Keratinocyte (primary cell): ENCODE results near the gene PLA2G2C. TPM values are rescaled to one million over a fixed set of nuclear protein-coding genes. Genes with fewer than 3 reads are reported as not detected.
"Not testable (repeated sequence)": the region's sequence is repeated elsewhere in the genome, so short reads cannot be mapped to it uniquely, and the experiment has no call there.

ENCODE experiments used
- DNase-seq: peaks from one replicate; pipeline ENCODE4 v3.0.0-alpha.2; 2011; ENCODE audit warnings: low read depth, missing footprints, low spot score
- FAIRE-seq: peaks from 2 replicates; lab custom pipeline; 2011; peaks lifted over from hg19 to GRCh38; lab: Jason Lieb, UNC
- H2AFZ ChIP-seq: 2 replicates; pipeline ENCODE4 v1.6.0; 2012; ENCODE audit warnings: low read length, control low read depth, inconsistent platforms; ENCODE audit not compliant: control insufficient read depth
- H3K27ac ChIP-seq: 2 replicates; pipeline ENCODE4 v1.5.1; 2011; ENCODE audit warnings: low read length; ENCODE audit not compliant: control insufficient read depth, insufficient read depth
- H3K27me3 ChIP-seq: 3 replicates; pipeline ENCODE4 v1.6.0; 2011; ENCODE audit warnings: low read length; ENCODE audit not compliant: control insufficient read depth, insufficient read depth; ENCODE audit errors: extremely low read depth
- H3K36me3 ChIP-seq, 2 experiments: 2 replicates in 1 of 2; 3 replicates in 1 of 2; pipeline ENCODE4 v1.5.1; 2011; ENCODE audit warnings: low read length in 2 of 2, mild to moderate bottlenecking in 1 of 2; ENCODE audit not compliant: control insufficient read depth in 2 of 2, insufficient read depth in 2 of 2; ENCODE audit errors: extremely low read depth in 1 of 2
- H3K4me1 ChIP-seq: 3 replicates; pipeline ENCODE4 v1.5.1; 2011; ENCODE audit warnings: low read length; ENCODE audit not compliant: control insufficient read depth, insufficient read depth; ENCODE audit errors: extremely low read depth
- H3K4me2 ChIP-seq: 3 replicates; pipeline ENCODE4 v1.6.0; 2011; ENCODE audit warnings: low read depth, low read length; ENCODE audit not compliant: control insufficient read depth, insufficient read depth; ENCODE audit errors: extremely low read depth
- H3K4me3 ChIP-seq, 3 experiments: fragments of 200-600 bp in 1 of 3; sonication (generic) in 1 of 3; 2 replicates in 2 of 3; 3 replicates in 1 of 3; pipeline ENCODE4 v1.5.1; 2011 to 2016; ENCODE audit warnings: low read length in 3 of 3, mild to moderate bottlenecking in 3 of 3, control low read depth in 2 of 3, inconsistent platforms in 1 of 3, low read depth in 1 of 3, mixed read lengths in 1 of 3, mixed run types in 1 of 3, moderate library complexity in 1 of 3; ENCODE audit not compliant: control insufficient read depth in 2 of 3, insufficient read depth in 2 of 3; ENCODE audit errors: extremely low read depth in 1 of 3
- H3K79me2 ChIP-seq: 2 replicates; pipeline ENCODE4 v1.6.0; 2012; ENCODE audit warnings: low read length; ENCODE audit not compliant: control insufficient read depth, insufficient read depth
- H3K9ac ChIP-seq: 3 replicates; pipeline ENCODE4 v1.6.0; 2011; ENCODE audit warnings: low read length; ENCODE audit not compliant: control insufficient read depth, insufficient read depth; ENCODE audit errors: extremely low read depth
- H3K9me1 ChIP-seq: 3 replicates; pipeline ENCODE4 v1.6.0; 2011; ENCODE audit warnings: low read length; ENCODE audit not compliant: control insufficient read depth, insufficient read depth; ENCODE audit errors: extremely low read depth
- H3K9me3 ChIP-seq: 2 replicates; pipeline ENCODE4 v1.5.1; 2012; ENCODE audit warnings: low read depth, low read length; ENCODE audit not compliant: control insufficient read depth
- H4K20me1 ChIP-seq: 3 replicates; pipeline ENCODE4 v1.6.0; 2011; ENCODE audit warnings: low read length; ENCODE audit not compliant: control insufficient read depth, insufficient read depth; ENCODE audit errors: extremely low read depth
- CTCF ChIP-seq, 3 experiments: IDR thresholded peaks in 1 of 3; conservative IDR thresholded peaks in 1 of 3; optimal IDR thresholded peaks in 1 of 3; 2 replicates in 2 of 3; 3 replicates in 1 of 3; pipeline versions ENCODE3 to v1.5.1; 2011; ENCODE audit warnings: low read length in 3 of 3, mild to moderate bottlenecking in 3 of 3, moderate library complexity in 2 of 3, control low read depth in 1 of 3, inconsistent platforms in 1 of 3; ENCODE audit not compliant: insufficient read depth in 2 of 3; ENCODE audit errors: extremely low read depth in 1 of 3
- EZH2 ChIP-seq: IDR thresholded peaks from one replicate; pipeline ENCODE4 v1.6.1; 2012; ENCODE audit warnings: inconsistent platforms, mild to moderate bottlenecking, low read length, moderate library complexity
- dilution Hi-C: fragments of 300-500 bp; cut with MboI; formaldehyde crosslinking; loops from one replicate; pipeline ENCODE4 v1.7.0; 2020; ENCODE audit warnings: low sequenced_read_pairs; ENCODE audit not compliant: extremely low pct_ligation_motif_present
- polyA plus RNA-seq, 5 experiments: library from polyadenylated mRNA; depleted of rRNA in 3 of 5; stranded (reverse) in 3 of 5; stranded (forward) in 1 of 5; unstranded in 1 of 5; fragments of >200 nt; gene quantifications; 1 replicate in 1 of 5; 2 replicates in 3 of 5; 3 replicates in 1 of 5; pipeline versions ENCODE4 v1.2.1 to v1.2.3, GENCODE V29; 2011 to 2012; ENCODE audit warnings: missing spikeins in 2 of 5, low read depth in 1 of 5, low replicate concordance in 1 of 5

PLA2G2C gene
- polyA plus RNA-seq, 1 donor (not counting 4 experiments of a cell fraction or from before 2014, with no cell fraction given): not detected

GRCh38 chr1:20136249-20136648 is 50.1 kb downstream of the PLA2G2C start:
- dilution Hi-C loops: no loop called here
- no peak overlapping the region for H3K4me3 ChIP-seq
- no peaks in the 10 kb centered on the region for H4K20me1 ChIP-seq

DNA sequence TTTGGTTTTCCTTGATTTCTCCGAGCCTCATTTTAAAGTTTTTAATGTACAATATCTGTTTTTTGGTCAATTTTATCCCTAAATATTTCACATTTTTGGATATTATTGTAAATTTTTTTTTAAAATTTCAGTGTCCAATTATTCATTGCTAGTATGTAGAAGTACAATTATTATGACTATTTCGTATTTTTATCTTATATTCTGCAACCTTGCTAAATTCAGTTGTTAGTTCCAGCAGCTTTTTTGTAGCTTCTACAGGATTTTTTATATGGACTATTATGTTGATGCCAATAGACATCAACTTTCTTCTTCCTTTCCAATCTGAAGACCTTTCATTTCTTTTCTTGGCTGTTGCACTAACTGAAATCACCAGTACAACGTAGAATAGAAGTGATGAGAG is 51.3 kb downstream of the PLA2G2C start:
- Histone ChIP-seq H3K79me2 (no peaks in the 10 kb centered on the region), H3K4me3 (no peak overlapping the region), H3K9me3 (no peaks in the 10 kb centered on the region), H3K9me1 (no peaks in the 10 kb centered on the region), H3K4me2 (no peak overlapping the region), H3K36me3 (no peaks in the 10 kb centered on the region), H2AFZ (no peak overlapping the region), H3K27ac (no peak overlapping the region), H3K4me1 (peaks cover 7% of the 10 kb centered on the region), H4K20me1 (no peaks in the 10 kb centered on the region), H3K9ac (no peak overlapping the region), H3K27me3 (no peaks in the 10 kb centered on the region)
- no peak for TF ChIP-seq EZH2
- no peak for TF ChIP-seq CTCF (optimal IDR thresholded peaks at IDR 0.05 in 1 of 3, IDR thresholded peaks at IDR 0.05 in 1 of 3, conservative IDR thresholded peaks at IDR 0.05 in 1 of 3; ENCODE audit: extremely low read depth in 1 of 3, insufficient read depth in 2 of 3, low read length in 3 of 3)
- dilution Hi-C loops: no loop called here
- no peak for FAIRE-seq
- DNase-seq: no peak

More at GRCh38 chr1:20136249-20136648, 50.1 kb downstream of the PLA2G2C start:
- FAIRE-seq (no peak), DNase-seq (no peak)
- no peaks in the 10 kb centered on the region for H3K9me1 ChIP-seq
- H3K9me3 ChIP-seq: no peaks in the 10 kb centered on the region
- H3K36me3 ChIP-seq: no peaks in the 10 kb centered on the region
- no peaks in the 10 kb centered on the region for H3K79me2 ChIP-seq
- H2AFZ ChIP-seq: no peak overlapping the region
- no peak overlapping the region for H3K4me2 ChIP-seq
- no peak overlapping the region for H3K9ac ChIP-seq
- H3K27me3 ChIP-seq: no peaks in the 10 kb centered on the region
- no peak for TF ChIP-seq CTCF (optimal IDR thresholded peaks at IDR 0.05 in 1 of 3, IDR thresholded peaks at IDR 0.05 in 1 of 3, conservative IDR thresholded peaks at IDR 0.05 in 1 of 3; ENCODE audit: extremely low read depth in 1 of 3, insufficient read depth in 2 of 3, low read length in 3 of 3)
- no peak for TF ChIP-seq EZH2
- no peak overlapping the region for H3K27ac ChIP-seq
- H3K4me1 ChIP-seq: peaks cover 7% of the 10 kb centered on the region

GRCh38 chr1:20130518-20130917 is 55.8 kb downstream of the PLA2G2C start:
- H3K9ac ChIP-seq, H3K4me3 ChIP-seq, FAIRE-seq, H3K4me2 ChIP-seq, H2AFZ ChIP-seq, H3K79me2 ChIP-seq, dilution Hi-C loops, H3K27me3 ChIP-seq, H3K9me1 ChIP-seq, DNase-seq, H3K9me3 ChIP-seq, H3K36me3 ChIP-seq, H4K20me1 ChIP-seq, H3K4me1 ChIP-seq, H3K27ac ChIP-seq: not testable (repeated sequence)
